GM13976 (cell line): ENCODE measurements around the gene JAKMIP2.

Source experiments
- DNase-seq: peaks from one replicate; pipeline ENCODE4 v3.0.0; 2012; ENCODE audit warnings: low spot score
- in situ Hi-C: fragments of 300-500 bp; cut with MboI; formaldehyde crosslinking; loops from one replicate; pipeline ENCODE4 v1.12.0; 2022; ENCODE audit warnings: low sequenced_read_pairs, mixed read lengths, inconsistent platforms; ENCODE audit not compliant: unreplicated experiment
- TF ChIP-seq, protein P1 (sequence below): IDR thresholded peaks from 2 replicates; pipeline ENCODE4 v1.5.1; 2012; ENCODE audit warnings: borderline replicate concordance, mild to moderate bottlenecking; ENCODE audit not compliant: insufficient read depth; ENCODE audit errors: extremely low read depth, missing control alignments, control extremely low read depth

The JAKMIP2 gene

DNA sequence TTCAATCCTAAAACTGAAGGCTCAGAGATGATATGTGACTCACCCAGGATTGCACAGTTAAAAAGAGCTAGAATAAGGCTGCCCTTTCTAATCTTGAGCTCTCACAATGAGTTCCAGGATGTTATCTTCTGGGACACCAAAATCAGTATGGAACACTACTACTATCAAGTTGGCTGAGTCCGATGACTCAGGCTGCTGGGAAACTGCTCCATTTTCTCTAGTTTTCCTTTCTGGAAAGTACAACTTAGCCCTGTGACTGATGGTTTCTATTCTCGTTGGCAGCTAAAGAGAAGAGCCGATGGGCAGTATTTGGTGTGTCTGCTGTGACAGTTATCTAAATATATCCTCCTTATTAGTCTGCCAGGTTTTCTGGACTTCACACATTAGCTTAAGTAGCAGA, 234.8 kb downstream of the JAKMIP2 start:
- TF ChIP-seq, protein P1, sequence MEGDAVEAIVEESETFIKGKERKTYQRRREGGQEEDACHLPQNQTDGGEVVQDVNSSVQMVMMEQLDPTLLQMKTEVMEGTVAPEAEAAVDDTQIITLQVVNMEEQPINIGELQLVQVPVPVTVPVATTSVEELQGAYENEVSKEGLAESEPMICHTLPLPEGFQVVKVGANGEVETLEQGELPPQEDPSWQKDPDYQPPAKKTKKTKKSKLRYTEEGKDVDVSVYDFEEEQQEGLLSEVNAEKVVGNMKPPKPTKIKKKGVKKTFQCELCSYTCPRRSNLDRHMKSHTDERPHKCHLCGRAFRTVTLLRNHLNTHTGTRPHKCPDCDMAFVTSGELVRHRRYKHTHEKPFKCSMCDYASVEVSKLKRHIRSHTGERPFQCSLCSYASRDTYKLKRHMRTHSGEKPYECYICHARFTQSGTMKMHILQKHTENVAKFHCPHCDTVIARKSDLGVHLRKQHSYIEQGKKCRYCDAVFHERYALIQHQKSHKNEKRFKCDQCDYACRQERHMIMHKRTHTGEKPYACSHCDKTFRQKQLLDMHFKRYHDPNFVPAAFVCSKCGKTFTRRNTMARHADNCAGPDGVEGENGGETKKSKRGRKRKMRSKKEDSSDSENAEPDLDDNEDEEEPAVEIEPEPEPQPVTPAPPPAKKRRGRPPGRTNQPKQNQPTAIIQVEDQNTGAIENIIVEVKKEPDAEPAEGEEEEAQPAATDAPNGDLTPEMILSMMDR, result no peak
- no peak for DNase-seq
- in situ Hi-C loops, result no loop called here

DNA sequence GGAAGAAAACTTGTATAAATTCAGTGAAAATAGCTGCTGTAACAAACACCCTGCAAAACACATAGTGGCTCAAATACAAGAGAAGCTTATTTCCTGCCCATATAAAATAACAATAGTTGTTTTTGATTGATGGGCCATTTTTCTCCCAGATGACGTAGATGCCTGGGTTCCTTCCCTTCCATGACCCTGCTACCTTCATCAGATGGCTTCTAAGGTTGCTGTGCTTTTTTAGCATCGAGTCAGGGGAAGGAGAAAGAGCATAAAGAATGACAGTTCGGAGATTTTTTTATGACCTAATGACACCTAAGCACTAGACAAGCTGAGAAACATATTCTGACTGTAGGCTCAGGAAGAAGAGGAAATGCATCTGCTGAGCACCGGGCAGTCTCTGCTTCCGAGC, 238.0 kb downstream of the JAKMIP2 start:
- in situ Hi-C loops, result no loop called here
- TF ChIP-seq, protein P1, result no peak
- no peak for DNase-seq

DNA sequence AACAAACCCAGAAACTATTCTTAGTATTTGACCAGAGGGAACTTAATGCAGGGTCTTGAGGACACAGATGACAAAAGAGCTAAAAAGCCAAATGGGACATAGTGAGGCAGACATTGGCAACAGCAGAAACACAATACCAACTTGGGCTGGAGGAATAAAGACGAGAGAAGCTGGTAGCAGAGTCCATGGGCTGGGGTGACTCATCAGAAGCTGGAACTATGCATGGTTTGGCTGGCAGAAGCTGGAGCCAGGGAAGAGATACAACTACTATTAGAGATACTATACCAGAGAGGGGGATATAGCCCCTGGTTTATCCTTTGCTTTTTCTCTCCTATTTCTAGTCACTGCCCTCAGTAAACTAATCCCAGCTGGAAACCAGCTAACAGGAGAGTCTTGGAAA, 243.5 kb downstream of the JAKMIP2 start:
- in situ Hi-C loops, result no loop called here
- no peak for DNase-seq
- TF ChIP-seq, protein P1, result no peak

DNA sequence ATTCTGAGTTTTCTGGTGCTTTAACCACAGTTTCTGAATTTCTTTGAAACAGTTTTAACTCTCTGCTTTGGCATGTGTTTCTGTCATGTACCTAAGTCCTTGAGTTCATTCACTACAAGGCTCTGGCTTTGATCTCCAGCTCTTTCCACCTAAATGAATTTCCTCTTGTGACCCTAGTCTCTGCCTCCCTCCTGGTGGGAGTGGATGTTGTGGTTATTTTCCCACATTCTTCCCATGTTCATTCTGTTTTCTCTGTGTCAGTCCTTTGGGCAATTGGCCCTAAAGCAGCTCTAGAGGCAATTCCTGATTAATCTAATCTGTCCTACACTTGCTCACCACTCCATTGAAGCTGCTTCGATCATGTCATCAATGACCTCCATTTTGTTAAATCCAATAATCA, 244.3 kb downstream of the JAKMIP2 start:
- TF ChIP-seq, protein P1, result no peak
- in situ Hi-C loops, result no loop called here
- no peak for DNase-seq
